GM23248 (cell line): ENCODE measurements around the gene LMO4. TPM values are rescaled to one million over a fixed set of nuclear protein-coding genes. Genes with fewer than 3 reads are reported as not detected.

Experiments used
- DNase-seq: peaks from one replicate; pipeline ENCODE4 v3.0.0-alpha.2; 2015
- H2AFZ ChIP-seq: fragments of 200-600 bp; sonication (generic); 2 replicates; pipeline ENCODE4 v1.6.1; 2016; ENCODE audit warnings: antibody characterized with exemption
- H3F3A ChIP-seq: fragments of 200-600 bp; sonication (generic); 2 replicates; pipeline ENCODE4 v1.6.1; 2016; ENCODE audit warnings: mild to moderate bottlenecking, antibody characterized with exemption, mixed run types; ENCODE audit not compliant: insufficient read depth
- H3K27ac ChIP-seq: fragments of 200-600 bp; sonication (generic); 2 replicates; pipeline ENCODE4 v1.5.1; 2016; ENCODE audit warnings: mild to moderate bottlenecking
- H3K27me3 ChIP-seq: fragments of 200-600 bp; sonication (generic); replicated peaks from 2 replicates; pipeline ENCODE4 v1.6.1; 2016; ENCODE audit warnings: mild to moderate bottlenecking; ENCODE audit not compliant: insufficient read depth
- H3K36me3 ChIP-seq: fragments of 200-600 bp; sonication (generic); 2 replicates; pipeline ENCODE4 v1.6.1; 2016; ENCODE audit warnings: low read depth, mild to moderate bottlenecking
- H3K4me1 ChIP-seq: fragments of 200-600 bp; sonication (generic); 2 replicates; pipeline ENCODE4 v1.6.1; 2016; ENCODE audit warnings: mild to moderate bottlenecking; ENCODE audit not compliant: insufficient read depth
- H3K4me2 ChIP-seq: fragments of 200-600 bp; sonication (generic); one replicate; pipeline ENCODE4 v1.6.1; 2016; ENCODE audit warnings: mild to moderate bottlenecking; ENCODE audit not compliant: unreplicated experiment
- H3K4me3 ChIP-seq: fragments of 200-600 bp; sonication (generic); 2 replicates; pipeline ENCODE4 v1.5.1; 2016; ENCODE audit warnings: mild to moderate bottlenecking
- H3K79me2 ChIP-seq: fragments of 200-600 bp; sonication (generic); 2 replicates; pipeline ENCODE4 v1.6.1; 2016; ENCODE audit warnings: mild to moderate bottlenecking; ENCODE audit not compliant: insufficient read depth
- H3K9ac ChIP-seq: fragments of 200-600 bp; sonication (generic); 2 replicates; pipeline ENCODE4 v1.6.1; 2016; ENCODE audit warnings: mild to moderate bottlenecking
- H3K9me2 ChIP-seq: fragments of 200-600 bp; sonication (generic); 2 replicates; pipeline ENCODE4 v1.6.1; 2016; ENCODE audit warnings: mixed run types, mild to moderate bottlenecking, moderate library complexity; ENCODE audit not compliant: insufficient read depth
- H3K9me3 ChIP-seq: fragments of 200-600 bp; sonication (generic); one replicate; pipeline ENCODE4 v1.6.1; 2017; ENCODE audit warnings: low read depth
- H4K20me1 ChIP-seq: fragments of 200-600 bp; sonication (generic); 2 replicates; pipeline ENCODE4 v1.6.0; 2016; ENCODE audit not compliant: insufficient read depth
- EZH2 ChIP-seq: fragments of 200-600 bp; sonication (generic); IDR thresholded peaks from 2 replicates; pipeline ENCODE4 v1.6.1; 2018; ENCODE audit warnings: antibody characterized with exemption, mild to moderate bottlenecking; ENCODE audit not compliant: insufficient read depth, poor library complexity, severe bottlenecking
- EZH2phosphoT487 ChIP-seq: fragments of 200-600 bp; sonication (generic); IDR thresholded peaks from 2 replicates; pipeline ENCODE4 v1.6.1; 2018; ENCODE audit warnings: antibody characterized with exemption, moderate library complexity, mild to moderate bottlenecking, low read depth; ENCODE audit not compliant: insufficient read depth
- WGBS, 2 experiments: methylation state at CpG; one replicate each; pipeline ENCODE4 v1.1.6; 2015 to 2017; ENCODE audit warnings: low lambda C conversion rate in 2 of 2, low coverage in 1 of 2; ENCODE audit errors: missing lambda C conversion rate in 2 of 2; 5-methylcytosine and 5-hydroxymethylcytosine counted together
- in situ Hi-C: fragments of 300-500 bp; cut with MboI; formaldehyde crosslinking; loops from 2 replicates; pipeline ENCODE4 v1.15.0; 2020
- polyA plus RNA-seq: library from polyadenylated mRNA; unstranded; fragments of >200 nt; fragmentation: Nextera tagmentation; extraction: Ambion mirVana; gene quantifications from 2 replicates; pipeline ENCODE4 v1.2.1, GENCODE V29; 2016
- total RNA-seq: library from RNA; depleted of rRNA; stranded (reverse); fragments of >200 nt; shearing (Covaris generic); gene quantifications from 2 replicates; pipeline ENCODE4 v1.2.3, GENCODE V29; 2014

Gene LMO4
- total and polyA plus RNA-seq, 2 experiments from 2014 or later = 23.8 to 103 TPM

DNA sequence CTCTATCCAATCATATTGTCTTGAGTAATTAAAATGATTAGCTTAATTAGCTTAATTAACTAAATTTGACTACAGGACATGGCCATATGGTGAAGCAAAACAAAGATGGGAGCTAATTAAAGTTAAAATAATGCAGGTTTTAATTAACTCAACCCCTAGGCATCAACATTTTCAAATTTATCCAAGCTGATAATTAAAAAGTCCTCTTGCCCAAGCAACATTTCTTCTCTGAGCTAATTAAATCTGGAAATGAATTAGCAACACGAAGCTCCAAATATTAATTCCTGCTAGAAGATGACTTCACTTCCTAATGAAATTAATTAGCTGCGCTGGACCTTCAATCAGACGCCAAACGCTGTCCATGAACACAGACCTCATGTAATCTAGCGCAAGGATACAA is 27.9 kb downstream of the LMO4 start:
- in situ Hi-C loops = no loop called here
- Histone ChIP-seq H3K4me1 (no peaks in the 10 kb centered on the region), H3K27me3 (no peaks in the 10 kb centered on the region), H4K20me1 (no peaks in the 10 kb centered on the region), H3K9me2 (no peaks in the 10 kb centered on the region), H3F3A (peaks cover 2% of the 10 kb centered on the region; the same call in 1 of the 2 replicates), H3K9me3 (no peaks in the 10 kb centered on the region), H3K36me3 (no peaks in the 10 kb centered on the region), H2AFZ (no peak overlapping the region), H3K4me3 (no peak overlapping the region), H3K9ac (no peak overlapping the region), H3K79me2 (no peaks in the 10 kb centered on the region), H3K27ac (no peak overlapping the region), H3K4me2 (no peak overlapping the region)
- 88 to 90% methylated on average over 5 of the region's 5 CpGs for WGBS, 2 experiments
- no peak for DNase-seq
- TF ChIP-seq EZH2phosphoT487 = no peak
- no peak for TF ChIP-seq EZH2

DNA sequence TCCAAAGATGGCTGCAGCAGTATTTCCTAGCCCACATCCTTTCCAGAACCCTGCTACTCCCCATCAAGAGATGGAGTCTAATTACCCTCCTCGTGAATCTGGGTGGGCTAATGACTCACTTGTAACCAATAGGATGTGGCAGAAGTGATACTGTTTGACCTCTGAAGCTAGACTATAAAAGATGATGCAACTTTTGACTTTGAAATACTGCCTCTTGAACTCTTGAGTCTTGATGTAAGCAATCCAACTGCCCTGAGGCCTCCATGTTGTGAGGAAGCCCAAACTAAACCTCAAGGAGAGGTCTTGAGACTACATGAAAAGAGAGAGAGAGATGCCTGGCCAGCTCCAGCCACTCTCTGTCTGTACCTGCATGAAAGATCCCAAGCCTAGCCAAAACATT is 29.5 kb downstream of the LMO4 start:
- Histone ChIP-seq H3K4me1 (peaks cover 6% of the 10 kb centered on the region), H3F3A (no peaks in the 10 kb centered on the region), H4K20me1 (no peaks in the 10 kb centered on the region), H3K9me3 (no peaks in the 10 kb centered on the region), H3K9ac (no peak overlapping the region), H3K27me3 (no peaks in the 10 kb centered on the region), H3K9me2 (no peaks in the 10 kb centered on the region), H3K4me2 (no peak overlapping the region), H3K79me2 (no peaks in the 10 kb centered on the region), H3K4me3 (no peak overlapping the region), H3K36me3 (no peaks in the 10 kb centered on the region), H3K27ac (no peak overlapping the region), H2AFZ (no peak overlapping the region)
- WGBS, 2 experiments = 79 to 83% methylated on average over 1 of the region's 1 CpG
- in situ Hi-C loops = no loop called here
- DNase-seq = no peak
- TF ChIP-seq EZH2 (no peak), EZH2phosphoT487 (no peak)

DNA sequence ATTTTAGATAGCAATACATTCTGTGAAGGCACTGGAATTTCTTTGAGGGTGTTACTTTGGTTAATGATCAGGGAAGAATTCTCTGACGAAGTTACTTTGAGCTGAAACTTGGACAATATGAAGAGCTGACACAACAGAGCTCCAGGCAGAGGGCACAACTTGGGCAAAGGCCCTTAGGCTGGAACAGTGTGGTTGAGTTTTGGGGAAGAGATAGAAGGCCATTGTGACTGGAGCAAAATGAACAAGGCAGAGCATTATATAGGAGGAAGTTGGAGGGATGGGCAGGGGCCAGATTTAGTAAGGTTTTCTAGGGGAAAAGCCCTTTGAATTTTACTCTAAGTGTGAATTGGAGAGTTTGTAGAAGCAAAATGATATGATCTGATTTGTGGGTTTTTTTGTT is 30.9 kb downstream of the LMO4 start:
- Histone ChIP-seq H3K4me1 (peaks cover 7% of the 10 kb centered on the region), H3K4me3 (no peak overlapping the region), H3K36me3 (no peaks in the 10 kb centered on the region), H3K27me3 (no peaks in the 10 kb centered on the region), H3F3A (no peaks in the 10 kb centered on the region), H3K27ac (no peak overlapping the region), H4K20me1 (no peaks in the 10 kb centered on the region), H3K9me2 (no peaks in the 10 kb centered on the region), H2AFZ (no peak overlapping the region), H3K79me2 (no peaks in the 10 kb centered on the region), H3K9me3 (no peaks in the 10 kb centered on the region), H3K9ac (no peak overlapping the region), H3K4me2 (no peak overlapping the region)
- in situ Hi-C loops = no loop called here
- 94 to 100% methylated on average over 1 of the region's 1 CpG for WGBS, 2 experiments
- TF ChIP-seq EZH2 (no peak), EZH2phosphoT487 (no peak)
- DNase-seq = no peak

DNA sequence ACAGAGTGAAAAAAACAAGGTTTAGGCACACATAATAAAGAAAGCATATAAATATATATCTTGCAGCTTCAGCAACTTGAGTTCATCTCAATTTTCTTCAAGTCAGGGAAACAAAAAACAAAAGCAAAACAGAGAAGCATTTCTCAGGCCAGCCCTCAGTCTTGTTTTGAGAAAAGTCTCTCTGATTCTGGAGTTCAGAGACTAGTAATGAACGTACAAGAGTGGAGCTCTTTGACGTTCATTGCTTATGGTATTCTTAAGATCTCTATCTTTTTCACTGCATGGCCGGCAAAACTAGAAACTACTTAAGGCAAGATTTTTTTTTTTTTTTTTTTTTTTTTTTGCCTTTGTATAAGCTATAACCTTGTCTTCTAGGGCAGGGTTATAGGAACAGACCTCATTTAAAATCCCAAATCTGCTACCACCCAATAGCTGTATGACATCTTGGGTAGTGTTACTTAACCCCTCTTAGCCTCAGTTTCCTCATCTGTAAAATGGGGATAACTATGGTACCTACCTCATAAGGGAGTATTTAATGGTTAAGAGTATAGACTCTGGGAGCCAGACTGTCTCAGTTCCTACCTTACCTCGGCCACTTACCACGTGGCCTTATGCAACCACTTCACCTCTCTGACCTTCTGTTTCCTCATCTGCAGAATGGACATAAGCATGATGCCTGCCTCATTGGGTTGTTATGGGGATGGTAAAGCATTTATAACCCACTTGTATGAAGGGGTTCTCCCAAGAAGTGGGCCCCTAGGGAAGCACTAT is 33.6 kb downstream of the LMO4 start:
- WGBS, 2 experiments = 52 to 58% methylated on average over 5 of the region's 5 CpGs
- no peak overlapping the region for H2AFZ ChIP-seq
- H3K9ac ChIP-seq = no peak overlapping the region
- TF ChIP-seq EZH2 (no peak), EZH2phosphoT487 (no peak)
- no peaks in the 10 kb centered on the region for H3K79me2 ChIP-seq
- in situ Hi-C loops = no loop called here
- H3K4me2 ChIP-seq = no peak overlapping the region
- H3F3A ChIP-seq = no peaks in the 10 kb centered on the region
- no peaks in the 10 kb centered on the region for H3K9me3 ChIP-seq
- no peaks in the 10 kb centered on the region for H3K36me3 ChIP-seq
- H4K20me1 ChIP-seq = no peaks in the 10 kb centered on the region
- H3K27me3 ChIP-seq = no peaks in the 10 kb centered on the region
- DNase-seq = no peak
- H3K4me1 ChIP-seq = peaks cover 7% of the 10 kb centered on the region
- no peak overlapping the region for H3K27ac ChIP-seq
- no peak overlapping the region for H3K4me3 ChIP-seq
- no peaks in the 10 kb centered on the region for H3K9me2 ChIP-seq
